GM12891 (cell line): ENCODE data around the gene PPARG.
"Not testable (repeated sequence)": the region's sequence is repeated elsewhere in the genome, so short reads cannot be mapped to it uniquely, and the experiment has no call there.

Source experiments
- PAX5 ChIP-seq: IDR thresholded peaks from 2 replicates; pipeline ENCODE4 v1.6.1; 2011; ENCODE audit warnings: low read length, moderate library complexity, mild to moderate bottlenecking; ENCODE audit not compliant: insufficient read depth, severe bottlenecking
- POLR2A ChIP-seq: IDR thresholded peaks from 2 replicates; pipeline ENCODE4 v1.6.1; 2011; ENCODE audit warnings: low read depth, low read length, control low read depth
- POLR2AphosphoS5 ChIP-seq: IDR thresholded peaks from 2 replicates; pipeline ENCODE4 v1.6.1; 2011; ENCODE audit warnings: low read depth, low read length, control low read depth
- POU2F2 ChIP-seq: IDR thresholded peaks from 2 replicates; pipeline ENCODE4 v1.6.1; 2011; ENCODE audit warnings: low read depth, mild to moderate bottlenecking, control low read depth, low read length, moderate library complexity
- SPI1 ChIP-seq: IDR thresholded peaks from 2 replicates; pipeline ENCODE4 v1.6.1; 2011; ENCODE audit warnings: low read depth, low read length, control low read depth
- TAF1 ChIP-seq: IDR thresholded peaks from 2 replicates; pipeline ENCODE4 v1.6.1; 2011; ENCODE audit warnings: low read depth, low read length, control low read depth

DNA sequence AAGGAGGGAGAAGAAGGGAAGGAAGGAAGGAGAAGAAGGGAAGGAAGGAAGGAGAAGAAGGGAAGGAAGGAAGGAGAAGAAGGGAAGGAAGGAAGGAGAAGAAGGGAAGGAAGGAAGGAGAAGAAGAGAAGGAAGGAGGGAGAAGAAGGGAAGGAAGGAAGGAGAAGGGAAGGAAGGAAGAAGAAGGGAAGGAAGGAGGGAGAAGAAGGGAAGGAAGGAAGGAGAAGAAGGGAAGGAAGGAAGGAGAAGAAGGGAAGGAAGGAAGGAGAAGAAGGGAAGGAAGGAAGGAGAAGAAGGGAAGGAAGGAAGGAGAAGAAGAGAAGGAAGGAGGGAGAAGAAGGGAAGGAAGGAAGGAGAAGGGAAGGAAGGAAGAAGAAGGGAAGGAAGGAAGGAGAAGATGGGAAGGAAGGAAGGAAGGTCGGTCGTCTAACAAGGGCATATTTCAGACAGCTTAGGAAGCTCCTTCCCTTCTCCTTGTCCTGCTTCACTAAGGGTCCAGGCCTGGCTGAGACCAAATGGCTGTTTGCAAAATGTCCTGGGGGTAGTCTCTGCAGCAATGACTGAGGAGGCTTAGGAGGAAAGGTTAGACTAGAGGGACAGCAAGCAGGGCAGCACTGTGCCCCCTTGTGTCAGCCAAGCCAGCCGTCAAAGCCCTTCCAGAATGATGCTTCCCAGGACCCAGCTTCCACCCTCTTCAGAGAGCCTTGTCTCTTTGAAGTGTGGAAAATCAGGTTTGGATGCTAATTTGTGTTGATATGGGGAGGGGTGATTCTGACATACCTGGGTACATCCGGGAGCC, 159.7 kb downstream of the PPARG start:
- not testable (repeated sequence) for TF ChIP-seq POLR2AphosphoS5, POLR2A, POU2F2, TAF1, SPI1, PAX5
